HAP-1 (cell line): ENCODE data around the gene TFRC.
"Not testable (repeated sequence)": the region's sequence is repeated elsewhere in the genome, so short reads cannot be mapped to it uniquely, and the experiment has no call there.

Source experiments
- DNase-seq, 2 experiments: peaks; one replicate each; pipeline ENCODE4 v3.0.0-alpha.2; 2016 to 2020; ENCODE audit warnings: low spot score in 2 of 2
- H3K27me3 ChIP-seq: fragments of 250-450 bp; sonication (Bioruptor Pico); 2 replicates; pipeline ENCODE4 v1.5.1; 2020; ENCODE audit warnings: low read depth, mild to moderate bottlenecking, moderate library complexity
- H3K36me3 ChIP-seq: fragments of 250-450 bp; sonication (Bioruptor Pico); replicated peaks from 2 replicates; pipeline ENCODE4 v1.5.1; 2020; ENCODE audit warnings: mild to moderate bottlenecking
- H3K4me1 ChIP-seq: fragments of 250-450 bp; sonication (Bioruptor Pico); 2 replicates; pipeline ENCODE4 v1.5.1; 2020; ENCODE audit warnings: mild to moderate bottlenecking
- H3K4me3 ChIP-seq: fragments of 250-450 bp; sonication (Bioruptor Pico); 2 replicates; pipeline ENCODE4 v1.5.1; 2020; ENCODE audit warnings: mild to moderate bottlenecking, moderate library complexity
- H3K9me3 ChIP-seq: fragments of 250-450 bp; sonication (Bioruptor Pico); 2 replicates; pipeline ENCODE4 v1.5.1; 2020; ENCODE audit warnings: mild to moderate bottlenecking, moderate library complexity
- in situ Hi-C: fragments of 300-500 bp; cut with MboI; formaldehyde crosslinking; loops from 3 replicates; pipeline ENCODE4 v1.14.3; 2020; ENCODE audit warnings: low sequenced_read_pairs, inconsistent platforms, mixed read lengths

Gene TFRC

DNA sequence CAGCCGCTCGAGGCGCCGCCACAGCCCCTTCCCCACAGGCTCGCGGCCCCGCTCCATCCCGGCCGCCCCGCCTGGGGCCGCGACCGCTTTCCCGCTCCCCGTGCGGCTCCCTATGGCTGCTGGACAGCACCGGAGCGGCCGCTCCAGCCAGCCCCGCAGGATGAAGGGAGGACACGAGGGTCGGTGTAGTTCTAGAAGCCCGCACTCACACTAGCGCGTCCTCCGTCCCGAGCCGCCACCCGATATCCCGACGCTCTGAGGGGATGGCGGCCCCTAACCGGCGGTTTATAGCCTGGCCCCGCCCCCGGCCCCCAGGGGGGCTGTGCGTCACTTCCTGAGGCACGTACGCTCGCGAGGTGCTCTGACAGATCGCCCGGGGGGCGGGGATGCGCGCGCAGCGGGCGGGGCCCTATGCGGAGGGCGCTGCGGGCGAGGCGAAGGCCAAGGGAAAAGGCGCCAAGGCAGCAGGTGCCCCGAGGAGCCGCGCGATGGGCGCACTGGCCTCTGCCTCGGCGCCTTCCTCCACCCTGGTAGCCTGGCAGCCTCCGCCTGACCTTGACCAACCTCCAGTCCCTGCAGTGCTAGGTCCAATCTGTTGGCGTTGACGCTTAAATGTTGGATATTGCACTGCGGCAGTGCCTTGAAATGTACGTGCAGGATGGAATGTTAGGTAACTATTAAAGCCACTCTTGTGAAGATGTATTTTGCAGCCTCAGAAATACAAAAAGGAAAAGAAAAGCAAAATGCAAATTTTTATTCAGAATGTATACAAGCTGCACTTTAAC, at the start of gene TFRC:
TSS of gene TFRC (minus strand) at position 257 of the 785 bp plus-strand sequence. CDS start 4,991 bp downstream, outside the sequence.
- peak; percentile 87 to 98 for DNase-seq
- in situ Hi-C loops, result loop anchor here (25.0 kb wide), 1 partner anchor 430 kb away; the partner anchor contains the start of genes RNF168 and SMCO1
- H3K4me3 ChIP-seq, result peak within 1 kb of the TSS; percentile 80
- H3K36me3 ChIP-seq, result no peaks in the 10 kb centered on the region; the same call in 1 of the 2 replicates
- no peaks in the 10 kb centered on the region for H3K27me3 ChIP-seq
- H3K9me3 ChIP-seq, result no peaks in the 10 kb centered on the region
- peaks cover 32% of the 10 kb centered on the region for H3K4me1 ChIP-seq

DNA sequence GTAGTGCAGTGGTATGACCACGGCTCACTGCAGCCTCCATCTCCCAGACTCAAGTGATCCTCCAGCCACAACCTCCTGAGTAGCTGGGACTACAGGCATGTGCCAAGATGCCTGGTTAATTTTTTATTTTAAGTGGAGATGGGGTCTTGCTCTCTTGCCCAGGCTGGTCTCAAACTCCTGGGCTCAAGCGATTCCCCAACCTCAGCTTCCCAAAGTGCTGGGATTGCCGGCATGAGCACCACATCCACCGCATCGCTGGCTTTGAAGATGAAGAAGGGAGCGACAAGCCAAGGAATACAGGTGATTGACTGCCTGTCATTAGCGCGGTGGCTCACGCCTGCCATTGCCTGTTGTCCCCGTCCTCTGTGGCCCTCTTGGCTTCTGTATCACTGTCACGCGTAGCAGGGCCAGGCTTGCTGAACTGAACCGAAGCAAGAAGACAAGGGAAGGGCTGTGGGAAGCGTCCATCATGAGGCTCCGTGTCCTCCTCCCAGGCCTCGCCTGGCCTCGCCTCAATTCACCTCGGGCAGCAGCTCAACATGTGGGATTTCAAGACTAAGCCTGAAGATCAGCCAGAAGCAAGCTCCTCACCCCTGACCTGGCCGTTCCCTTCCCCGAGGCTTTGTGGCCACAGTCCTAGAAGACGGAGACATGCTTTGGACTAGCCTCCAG, 46.4 kb upstream of the TFRC start:
- H3K36me3 ChIP-seq, result no peaks in the 10 kb centered on the region
- in situ Hi-C loops, result no loop called here
- no peak for DNase-seq
- H3K9me3 ChIP-seq, result no peaks in the 10 kb centered on the region
- no peaks in the 10 kb centered on the region for H3K27me3 ChIP-seq
- no peaks in the 10 kb centered on the region for H3K4me1 ChIP-seq
- no peak overlapping the region for H3K4me3 ChIP-seq

DNA sequence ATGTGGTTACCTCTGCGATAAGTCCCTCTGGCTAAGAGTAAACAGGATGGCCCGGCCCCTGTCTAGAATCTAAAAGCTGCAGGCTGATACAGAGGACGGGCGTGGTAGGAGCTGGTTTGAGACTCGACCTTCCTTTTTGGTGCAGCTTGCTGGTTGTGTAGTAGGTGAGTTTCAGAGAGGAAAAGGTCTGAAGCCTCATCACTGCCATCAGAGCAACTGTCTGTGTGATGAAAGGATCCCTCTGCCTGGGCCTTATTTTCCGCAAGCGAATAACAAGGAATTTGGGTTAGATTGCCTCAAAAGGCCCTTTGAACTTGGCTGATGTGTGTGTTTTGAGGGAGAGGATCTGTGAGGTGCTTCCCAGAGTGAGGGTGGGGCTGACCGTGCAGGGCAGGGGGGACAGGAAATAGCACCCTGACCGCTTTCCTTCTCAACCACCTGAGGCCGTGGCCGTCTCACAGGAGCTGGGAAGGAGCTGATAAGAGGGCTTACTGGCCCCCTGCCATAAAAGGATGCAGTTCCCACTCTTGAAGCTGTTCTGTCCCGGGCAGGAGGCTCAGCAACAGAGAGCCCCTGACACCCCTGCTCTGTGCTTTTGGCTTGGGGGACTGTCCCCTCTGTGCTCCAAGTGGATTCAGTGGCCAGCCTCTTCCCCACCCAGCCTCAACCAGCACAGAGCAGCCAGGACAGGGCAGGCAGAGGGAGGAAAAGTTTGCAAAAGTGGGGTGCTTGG, 45.6 kb upstream of the TFRC start:
- in situ Hi-C loops, result no loop called here
- H3K27me3 ChIP-seq, result no peaks in the 10 kb centered on the region
- no peak overlapping the region for H3K4me3 ChIP-seq
- no peak for DNase-seq
- no peaks in the 10 kb centered on the region for H3K9me3 ChIP-seq
- no peaks in the 10 kb centered on the region for H3K4me1 ChIP-seq
- H3K36me3 ChIP-seq, result no peaks in the 10 kb centered on the region

DNA sequence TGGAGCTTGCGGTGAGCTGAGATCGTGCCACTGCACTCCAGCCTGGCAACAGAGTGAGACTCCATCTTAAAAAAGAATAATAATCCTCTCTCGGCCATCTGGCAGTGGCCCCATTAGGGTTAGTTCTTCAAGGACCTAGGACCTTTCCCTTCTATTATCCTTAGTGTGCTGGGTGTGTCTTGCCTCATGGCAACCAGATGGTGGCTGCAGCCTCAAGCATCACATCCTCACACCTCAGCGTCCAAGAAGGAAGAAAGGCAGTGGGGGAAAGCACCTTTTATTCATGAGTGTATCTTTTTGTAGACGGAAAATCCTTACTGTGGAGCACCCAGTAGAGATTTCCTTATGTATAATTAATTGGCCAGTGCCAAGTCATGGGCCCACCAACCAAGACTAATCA, 42.7 kb upstream of the TFRC start:
- in situ Hi-C loops, result no loop called here
- Histone ChIP-seq H3K4me3 (no peak overlapping the region), H3K4me1 (no peaks in the 10 kb centered on the region), H3K27me3 (no peaks in the 10 kb centered on the region), H3K9me3 (no peaks in the 10 kb centered on the region), H3K36me3 (no peaks in the 10 kb centered on the region)
- DNase-seq, result no peak

DNA sequence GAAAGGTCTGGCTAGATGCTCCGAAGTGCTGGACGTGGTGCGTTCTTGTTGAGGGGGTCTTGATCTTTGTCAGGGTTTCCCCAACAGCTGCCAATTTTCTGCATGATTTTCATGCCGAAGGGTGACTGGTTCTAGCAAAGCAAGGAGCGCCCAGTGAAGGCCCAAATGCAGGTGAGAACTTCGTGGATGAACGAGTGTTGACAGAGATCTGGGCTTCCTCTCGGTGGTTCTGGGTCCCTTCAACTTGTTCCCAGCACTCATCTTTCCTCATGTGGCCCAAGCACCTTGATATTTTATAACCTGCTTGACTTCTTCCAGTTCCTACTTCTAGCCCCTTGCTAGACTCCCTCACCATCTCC, 40.8 kb upstream of the TFRC start:
- in situ Hi-C loops, result no loop called here
- H3K27me3 ChIP-seq, result no peaks in the 10 kb centered on the region
- no peaks in the 10 kb centered on the region for H3K4me1 ChIP-seq
- H3K36me3 ChIP-seq, result no peaks in the 10 kb centered on the region
- H3K9me3 ChIP-seq, result no peaks in the 10 kb centered on the region
- no peak for DNase-seq
- H3K4me3 ChIP-seq, result no peak overlapping the region

DNA sequence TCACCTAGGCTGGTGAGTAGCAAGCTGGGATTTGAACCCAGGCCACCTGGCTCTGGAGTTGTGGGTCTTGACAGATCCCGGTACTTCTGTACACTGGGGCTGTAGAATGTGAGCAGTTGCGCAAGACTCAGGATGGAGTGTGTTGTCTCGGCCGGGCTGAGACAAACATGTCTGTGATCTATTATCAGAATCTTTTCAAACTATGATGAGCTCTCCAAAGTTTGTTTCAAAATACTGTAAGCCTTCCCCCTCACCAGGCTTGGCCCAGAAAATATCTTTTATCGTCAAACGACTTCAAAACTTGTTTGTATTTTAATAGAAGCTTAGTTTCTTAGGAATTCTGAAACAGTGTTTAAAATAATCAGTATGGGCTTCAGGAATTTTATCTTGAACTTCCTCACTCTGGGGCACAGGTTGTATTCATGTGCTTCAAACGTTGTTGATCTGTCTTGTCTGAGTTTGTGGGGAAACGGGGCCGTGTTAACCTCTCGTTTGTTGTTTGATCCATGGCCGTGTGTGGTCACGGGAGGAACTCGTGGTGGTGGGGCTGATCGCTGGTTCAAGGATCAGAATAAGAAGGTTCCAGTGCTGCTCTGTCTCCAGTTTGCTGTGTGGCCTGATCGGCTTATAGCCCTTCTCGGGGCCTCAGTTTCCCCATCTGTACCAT, 40.3 kb upstream of the TFRC start:
- Histone ChIP-seq H3K4me3 (no peak overlapping the region), H3K36me3 (no peaks in the 10 kb centered on the region), H3K4me1 (no peaks in the 10 kb centered on the region), H3K9me3 (no peaks in the 10 kb centered on the region), H3K27me3 (no peaks in the 10 kb centered on the region)
- in situ Hi-C loops, result no loop called here
- no peak for DNase-seq

DNA sequence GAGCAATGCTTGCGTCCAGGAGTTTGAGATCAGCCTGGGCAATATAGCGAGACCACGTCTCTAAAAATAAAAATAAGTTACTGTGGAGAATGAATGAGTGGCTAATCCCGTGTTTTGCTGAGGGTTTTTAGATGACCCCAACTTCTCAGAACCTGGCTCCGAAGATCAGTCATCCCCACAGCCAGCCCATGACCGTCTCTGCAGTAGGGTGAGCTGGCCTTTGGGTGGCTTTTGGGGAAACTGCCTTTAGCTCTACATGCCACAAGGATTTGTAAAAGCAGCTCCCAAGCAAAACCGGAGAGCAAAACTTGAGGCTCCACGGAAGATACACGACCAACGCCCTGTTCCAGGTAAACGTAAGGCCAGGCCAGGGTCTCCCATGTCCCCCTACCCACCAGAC, 39.2 kb upstream of the TFRC start:
- no peak overlapping the region for H3K4me3 ChIP-seq
- no peaks in the 10 kb centered on the region for H3K9me3 ChIP-seq
- no peaks in the 10 kb centered on the region for H3K4me1 ChIP-seq
- in situ Hi-C loops, result no loop called here
- DNase-seq, result no peak
- no peaks in the 10 kb centered on the region for H3K27me3 ChIP-seq
- no peaks in the 10 kb centered on the region for H3K36me3 ChIP-seq

DNA sequence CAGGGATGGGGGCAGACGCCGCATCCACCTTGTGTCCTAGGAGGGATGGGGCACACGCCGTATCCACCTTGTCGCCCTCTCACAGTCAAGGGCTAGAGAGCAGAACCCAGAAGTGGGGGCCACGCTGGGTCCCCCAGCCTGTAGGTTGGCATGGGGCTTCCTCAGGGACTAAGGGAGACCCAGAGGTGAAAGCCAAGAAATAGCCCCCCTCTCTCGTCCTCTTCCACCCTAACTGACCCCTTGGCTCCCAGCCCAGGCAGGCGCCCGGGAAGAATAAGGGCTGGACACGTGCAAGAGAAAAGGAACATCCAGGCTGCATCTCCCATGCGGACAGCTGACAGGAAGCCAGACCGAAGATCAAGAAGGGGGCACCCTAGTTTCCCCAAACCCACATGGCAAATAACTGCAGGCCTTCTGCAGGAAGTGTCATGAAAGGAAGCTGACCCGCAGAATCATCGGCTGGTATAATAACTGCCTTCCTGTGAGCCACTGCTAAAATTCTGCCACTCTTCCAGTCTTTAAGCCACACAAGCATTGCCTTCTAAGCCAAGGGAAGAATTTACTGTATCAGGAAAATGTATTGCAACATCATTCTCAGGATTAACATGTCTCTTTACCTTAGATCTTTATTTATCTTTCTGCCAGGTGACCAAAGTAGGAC, 38.5 kb upstream of the TFRC start:
- in situ Hi-C loops, result no loop called here
- no peaks in the 10 kb centered on the region for H3K27me3 ChIP-seq
- H3K4me1 ChIP-seq, result no peaks in the 10 kb centered on the region
- no peaks in the 10 kb centered on the region for H3K36me3 ChIP-seq
- no peak for DNase-seq
- H3K4me3 ChIP-seq, result no peak overlapping the region
- no peaks in the 10 kb centered on the region for H3K9me3 ChIP-seq

DNA sequence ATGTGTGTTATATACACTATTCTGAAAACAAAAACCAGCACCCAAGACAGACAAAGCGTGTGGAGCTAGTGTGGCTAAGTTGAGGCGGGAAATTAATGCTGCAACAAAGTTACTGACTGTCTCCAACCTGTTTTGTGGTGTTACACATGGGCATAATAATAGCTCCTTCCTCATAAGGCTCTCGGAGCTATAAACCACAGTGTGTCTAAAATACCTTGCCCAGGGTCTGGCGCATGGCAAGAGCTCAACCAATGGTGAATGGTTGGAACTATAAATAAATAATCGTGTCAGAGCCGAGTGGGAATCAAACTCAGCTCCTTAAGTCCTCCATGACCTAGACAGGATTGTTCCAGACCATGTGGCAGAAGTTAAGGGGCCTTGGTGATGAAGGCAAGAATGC, 35.9 kb upstream of the TFRC start:
- H3K36me3 ChIP-seq, result no peaks in the 10 kb centered on the region
- DNase-seq, result no peak
- H3K4me3 ChIP-seq, result no peak overlapping the region
- in situ Hi-C loops, result no loop called here
- no peaks in the 10 kb centered on the region for H3K9me3 ChIP-seq
- H3K27me3 ChIP-seq, result no peaks in the 10 kb centered on the region
- no peaks in the 10 kb centered on the region for H3K4me1 ChIP-seq

DNA sequence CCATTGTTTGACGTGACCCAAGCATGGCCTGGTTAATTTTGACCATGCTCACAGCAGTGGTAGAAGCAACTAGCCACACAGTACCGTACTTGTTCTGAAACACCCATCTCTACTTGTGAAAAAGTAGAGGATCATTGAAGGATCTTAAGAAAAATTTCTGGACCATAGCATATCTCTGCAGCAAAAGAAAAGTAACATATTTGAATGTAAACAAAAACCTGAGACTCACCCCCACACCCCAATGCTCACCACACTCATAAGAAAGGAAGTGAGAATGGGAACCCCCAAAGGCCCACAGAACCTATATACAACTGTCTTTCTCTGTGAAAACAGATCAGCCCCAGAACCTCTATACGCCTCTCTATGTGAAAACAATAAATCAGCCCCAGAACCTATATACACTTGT, 33.8 kb upstream of the TFRC start:
- no peak for DNase-seq
- H3K4me3 ChIP-seq, result no peak overlapping the region
- peaks cover 2% of the 10 kb centered on the region; the same call in 1 of the 2 replicates for H3K4me1 ChIP-seq
- H3K9me3 ChIP-seq, result no peaks in the 10 kb centered on the region
- no peaks in the 10 kb centered on the region for H3K36me3 ChIP-seq
- H3K27me3 ChIP-seq, result no peaks in the 10 kb centered on the region
- in situ Hi-C loops, result no loop called here

DNA sequence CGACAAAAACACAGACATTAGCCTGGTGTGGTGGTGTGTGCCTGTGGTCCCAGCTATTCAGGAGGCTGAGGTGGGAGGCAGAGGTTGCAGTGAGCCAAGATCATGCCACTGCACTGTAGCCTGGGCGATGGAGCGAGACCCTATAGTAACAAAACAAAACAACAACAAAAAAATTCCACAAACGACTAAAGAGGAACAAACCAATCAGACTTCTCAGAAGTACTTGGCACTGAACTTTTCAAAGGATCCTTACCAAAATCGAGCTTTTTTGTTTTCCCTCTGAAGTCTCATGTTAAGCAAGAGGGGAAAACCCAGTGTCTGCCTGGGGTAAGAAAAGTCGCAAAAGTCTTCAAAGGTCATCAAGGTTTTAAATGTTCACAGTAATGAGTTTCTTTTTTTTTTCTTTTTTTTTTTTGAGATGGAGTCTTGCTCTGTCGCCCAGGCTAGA, 30.1 kb upstream of the TFRC start:
- Histone ChIP-seq H3K36me3 (no peaks in the 10 kb centered on the region), H3K4me3 (no peak overlapping the region), H3K9me3 (no peaks in the 10 kb centered on the region), H3K27me3 (no peaks in the 10 kb centered on the region), H3K4me1 (peaks cover 10% of the 10 kb centered on the region)
- in situ Hi-C loops, result no loop called here
- no peak for DNase-seq

DNA sequence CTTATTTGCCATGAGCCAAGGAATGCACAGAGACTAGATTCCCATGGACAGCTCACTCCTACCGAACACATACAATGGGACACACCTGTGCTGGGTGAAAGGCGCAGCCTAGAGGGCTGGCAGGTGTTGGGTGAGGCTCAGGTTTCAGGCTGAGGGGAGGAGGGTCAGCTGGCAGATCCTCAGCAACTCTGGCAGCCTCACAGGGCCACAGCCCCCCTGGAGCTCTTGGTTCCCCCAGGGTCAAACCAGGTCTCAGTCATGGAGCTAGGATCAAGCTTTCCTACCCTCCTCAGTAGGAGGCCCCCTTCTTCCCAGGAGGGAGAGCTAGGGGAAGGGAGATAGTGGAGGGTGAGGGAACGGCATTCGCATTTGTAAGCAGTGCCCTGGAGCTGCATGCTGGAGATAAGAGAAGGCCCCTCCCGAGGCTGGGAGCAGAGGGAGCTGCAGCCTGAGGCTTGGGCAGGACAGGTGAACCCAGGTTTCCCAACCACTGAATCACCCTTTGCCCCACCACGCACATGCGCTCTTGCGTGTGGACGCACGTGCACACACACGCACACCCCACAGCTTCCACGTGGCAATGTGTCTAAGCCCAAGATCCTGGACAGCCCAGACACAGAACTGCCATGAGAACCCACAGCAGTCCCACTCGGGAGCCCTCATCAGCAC, 26.3 kb upstream of the TFRC start:
- peaks cover 10% of the 10 kb centered on the region for H3K4me1 ChIP-seq
- no peak overlapping the region for H3K4me3 ChIP-seq
- no peaks in the 10 kb centered on the region for H3K36me3 ChIP-seq
- no peaks in the 10 kb centered on the region for H3K27me3 ChIP-seq
- no peaks in the 10 kb centered on the region for H3K9me3 ChIP-seq
- in situ Hi-C loops, result no loop called here
- DNase-seq, result no peak

DNA sequence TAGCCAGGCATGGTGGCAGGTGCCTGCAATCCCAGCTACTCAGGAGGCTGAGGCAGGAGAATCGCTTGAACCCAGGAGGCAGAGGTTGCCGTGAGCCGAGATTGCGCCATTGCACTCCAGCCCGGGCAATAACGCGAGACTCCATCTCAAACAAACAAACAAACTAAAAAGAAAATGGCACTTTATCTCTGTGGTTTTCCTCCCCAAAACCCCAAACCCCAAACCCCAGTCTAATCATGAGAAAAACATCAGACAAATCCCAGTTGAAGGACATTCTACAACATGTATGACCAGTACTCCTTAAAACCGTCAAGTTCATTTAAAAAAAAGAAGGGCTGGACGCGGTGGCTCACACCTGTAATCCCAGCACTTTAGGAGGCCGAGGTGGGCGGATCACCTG, 22.8 kb upstream of the TFRC start:
- H3K36me3 ChIP-seq, H3K4me3 ChIP-seq, H3K9me3 ChIP-seq, H3K4me1 ChIP-seq, DNase-seq, in situ Hi-C loops, H3K27me3 ChIP-seq: not testable (repeated sequence)
